ENCODE data around the gene TLE2. TPM values are rescaled to one million over a fixed set of nuclear protein-coding genes. Genes with fewer than 3 reads are reported as not detected.
A peak's percentile ranks its signal among the peaks of the same experiment; 100 is the strongest.

TLE2 gene
- total and polyA plus RNA-seq, 10 donors = 12.0 to 88.0 (median 40.0) TPM

DNA sequence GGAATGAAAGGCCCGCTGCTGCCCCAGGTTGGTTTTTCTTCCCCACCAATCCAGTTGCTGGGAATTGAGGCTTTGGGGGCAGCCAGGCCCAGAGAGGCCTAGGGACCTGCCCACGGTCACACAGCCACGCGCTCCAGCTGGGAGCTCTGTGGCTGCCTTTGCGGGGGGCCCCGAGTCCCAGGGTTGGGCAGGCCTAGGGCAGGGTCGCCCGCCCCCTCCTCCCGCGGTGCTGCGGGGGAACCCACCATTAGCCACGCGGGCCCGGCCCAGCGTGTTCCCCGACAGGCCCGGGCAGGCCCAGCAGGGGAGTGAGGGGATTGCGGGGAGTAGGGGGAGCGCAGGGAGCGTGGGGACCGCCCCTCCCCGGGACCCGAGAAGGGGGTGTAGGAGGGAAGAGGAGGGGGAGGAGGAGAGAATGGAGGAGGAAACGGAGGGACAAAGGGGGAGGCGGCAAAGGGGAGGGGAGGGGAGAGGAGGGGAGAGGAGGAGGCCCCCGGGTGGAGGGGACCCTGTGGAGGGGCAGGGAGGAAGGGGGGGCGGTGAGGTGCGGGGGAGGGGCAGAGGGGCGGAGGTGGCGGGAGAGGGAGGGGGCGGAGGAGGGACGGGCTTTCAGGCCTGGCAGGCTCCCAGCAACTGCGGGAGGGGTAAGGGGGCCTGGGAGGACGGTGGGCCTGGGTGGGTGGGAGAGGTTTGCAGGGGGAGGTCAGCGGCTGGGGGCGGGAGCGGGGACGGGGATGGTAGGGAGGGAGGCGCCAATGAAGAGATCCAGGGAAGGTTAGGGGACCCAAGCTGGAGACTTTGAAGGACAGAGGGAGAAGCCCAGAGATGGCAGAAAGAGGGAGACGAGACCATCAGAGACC, 12.9 kb upstream of the TLE2 start:
- H3K4me3 ChIP-seq = no peak overlapping the region
- peaks cover 0 to 42% (median 12%) of the 10 kb centered on the region in 6 donors for H3K4me1 ChIP-seq
- no peak for TF ChIP-seq POLR2A (IDR thresholded peaks at IDR 0.05)
- TF ChIP-seq POLR2AphosphoS5 (IDR thresholded peaks at IDR 0.05) = no peak
- TF ChIP-seq, protein P1, sequence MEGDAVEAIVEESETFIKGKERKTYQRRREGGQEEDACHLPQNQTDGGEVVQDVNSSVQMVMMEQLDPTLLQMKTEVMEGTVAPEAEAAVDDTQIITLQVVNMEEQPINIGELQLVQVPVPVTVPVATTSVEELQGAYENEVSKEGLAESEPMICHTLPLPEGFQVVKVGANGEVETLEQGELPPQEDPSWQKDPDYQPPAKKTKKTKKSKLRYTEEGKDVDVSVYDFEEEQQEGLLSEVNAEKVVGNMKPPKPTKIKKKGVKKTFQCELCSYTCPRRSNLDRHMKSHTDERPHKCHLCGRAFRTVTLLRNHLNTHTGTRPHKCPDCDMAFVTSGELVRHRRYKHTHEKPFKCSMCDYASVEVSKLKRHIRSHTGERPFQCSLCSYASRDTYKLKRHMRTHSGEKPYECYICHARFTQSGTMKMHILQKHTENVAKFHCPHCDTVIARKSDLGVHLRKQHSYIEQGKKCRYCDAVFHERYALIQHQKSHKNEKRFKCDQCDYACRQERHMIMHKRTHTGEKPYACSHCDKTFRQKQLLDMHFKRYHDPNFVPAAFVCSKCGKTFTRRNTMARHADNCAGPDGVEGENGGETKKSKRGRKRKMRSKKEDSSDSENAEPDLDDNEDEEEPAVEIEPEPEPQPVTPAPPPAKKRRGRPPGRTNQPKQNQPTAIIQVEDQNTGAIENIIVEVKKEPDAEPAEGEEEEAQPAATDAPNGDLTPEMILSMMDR (IDR thresholded peaks at IDR 0.05 in 8 of 11, conservative IDR thresholded peaks at IDR 0.05 in 3 of 11) = no peak
- 17 to 26% (median 22%) methylated on average over 18 to 39 of the region's 40 CpGs for WGBS, 5 donors
- no peak for DNase-seq
- no peaks in the 10 kb centered on the region for H3K36me3 ChIP-seq
- H3K27me3 ChIP-seq (replicated peaks in 1 of 7) = peaks cover 0 to 29% (median 4%) of the 10 kb centered on the region in 7 donors
- intact Hi-C loops (cut with DNase I; ENCODE audit: low total_unique reads) = no loop called here
- no peaks in the 10 kb centered on the region for H3K9me3 ChIP-seq
- peak overlapping the region in 6 of 8 donors; percentile 48 to 70 (median 54) for H3K27ac ChIP-seq

DNA sequence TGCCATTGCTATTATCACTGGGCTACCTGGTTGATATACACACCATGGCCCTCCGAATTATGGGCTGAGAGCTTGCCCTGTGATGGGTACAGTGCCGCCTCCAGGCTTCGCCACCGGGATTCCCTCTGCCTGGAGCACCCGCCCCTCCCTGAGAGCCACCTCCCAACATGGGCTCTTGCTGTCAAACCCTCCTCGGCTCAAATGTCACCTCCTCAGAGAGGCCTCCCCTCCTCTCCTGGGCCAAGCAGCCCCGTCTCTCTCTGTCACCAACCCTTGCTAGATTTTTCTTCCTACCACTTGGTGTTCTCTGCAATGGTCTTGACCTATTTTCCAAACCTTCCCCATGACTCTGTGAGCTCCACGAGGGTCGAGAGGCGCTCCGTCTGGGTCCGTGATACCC, 12.2 kb upstream of the TLE2 start:
- intact Hi-C loops (cut with DNase I; ENCODE audit: low total_unique reads) = no loop called here
- no peaks in the 10 kb centered on the region for H3K9me3 ChIP-seq
- H3K27ac ChIP-seq = peak overlapping the region in 5 of 8 donors; percentile 31 to 70 (median 53)
- DNase-seq = no peak
- no peak for TF ChIP-seq POLR2AphosphoS5 (IDR thresholded peaks at IDR 0.05)
- TF ChIP-seq POLR2A (IDR thresholded peaks at IDR 0.05) = no peak
- TF ChIP-seq, protein P1 (IDR thresholded peaks at IDR 0.05 in 8 of 11, conservative IDR thresholded peaks at IDR 0.05 in 3 of 11) = no peak
- H3K4me3 ChIP-seq = no peak overlapping the region
- 73 to 88% (median 79%) methylated on average over 12 of the region's 12 CpGs for WGBS, 5 donors
- H3K36me3 ChIP-seq = no peaks in the 10 kb centered on the region
- peaks cover 0 to 25% (median 4%) of the 10 kb centered on the region in 7 donors for H3K27me3 ChIP-seq (replicated peaks in 1 of 7)
- peaks cover 3 to 44% (median 17%) of the 10 kb centered on the region in 6 donors for H3K4me1 ChIP-seq

DNA sequence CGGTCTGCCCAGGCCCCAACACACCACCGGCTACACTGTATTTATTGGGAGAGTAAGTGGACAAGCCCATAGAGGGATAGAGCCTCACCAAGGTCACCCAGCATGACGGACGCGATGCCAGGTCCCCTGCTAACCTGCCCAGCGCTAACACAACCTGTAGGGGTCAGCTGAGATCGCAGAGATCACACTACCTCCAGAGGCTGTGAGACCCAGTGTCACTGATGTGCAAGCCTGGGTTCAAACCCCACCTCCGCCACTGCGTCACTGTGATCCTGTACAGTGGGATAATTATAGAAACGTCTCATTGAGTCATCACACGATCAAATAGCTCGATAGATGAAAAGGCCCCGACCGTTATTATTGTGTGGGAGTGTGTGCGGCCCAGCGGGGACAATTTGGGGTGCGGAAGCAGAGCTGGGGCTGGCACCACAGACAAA, 10.6 kb upstream of the TLE2 start:
- Histone ChIP-seq H3K27me3 (replicated peaks in 1 of 7) (peaks cover 0 to 21% (median 4%) of the 10 kb centered on the region in 7 donors), H3K4me3 (no peak overlapping the region), H3K9me3 (no peaks in the 10 kb centered on the region), H3K27ac (no peak overlapping the region), H3K4me1 (peaks cover 7 to 57% (median 26%) of the 10 kb centered on the region in 6 donors), H3K36me3 (no peaks in the 10 kb centered on the region)
- DNase-seq = no peak
- intact Hi-C loops (cut with DNase I; ENCODE audit: low total_unique reads) = loop anchor here (10.0 kb wide), 1 partner anchor 65 kb away; the partner anchor contains the start of gene TLE6
- no peak for TF ChIP-seq POLR2A (IDR thresholded peaks at IDR 0.05)
- TF ChIP-seq, protein P1 (IDR thresholded peaks at IDR 0.05 in 8 of 11, conservative IDR thresholded peaks at IDR 0.05 in 3 of 11) = no peak
- TF ChIP-seq POLR2AphosphoS5 (IDR thresholded peaks at IDR 0.05) = no peak
- 77 to 84% (median 80%) methylated on average over 14 to 17 of the region's 17 CpGs for WGBS, 5 donors

- Histone ChIP-seq H3K4me3 (no peak overlapping the region), H3K27me3 (replicated peaks in 1 of 7) (peaks cover 0 to 21% (median 4%) of the 10 kb centered on the region in 7 donors), H3K27ac (no peak overlapping the region), H3K9me3 (no peaks in the 10 kb centered on the region), H3K36me3 (no peaks in the 10 kb centered on the region), H3K4me1 (peaks cover 10 to 62% (median 30%) of the 10 kb centered on the region in 6 donors)
- intact Hi-C loops (cut with DNase I; ENCODE audit: low total_unique reads) = loop anchor here (10.0 kb wide), 1 partner anchor 64 kb away; the partner anchor contains the start of gene TLE6
- no peak for TF ChIP-seq POLR2AphosphoS5 (IDR thresholded peaks at IDR 0.05)
- TF ChIP-seq POLR2A (IDR thresholded peaks at IDR 0.05) = no peak
- TF ChIP-seq, protein P1 (IDR thresholded peaks at IDR 0.05 in 8 of 11, conservative IDR thresholded peaks at IDR 0.05 in 3 of 11) = no peak
- WGBS, 5 donors = 74 to 84% (median 76%) methylated on average over 5 of the region's 5 CpGs
- no peak for DNase-seq
Measured at GRCh38 chr19:3039125-3039524, 10.0 kb upstream of the TLE2 start.

Measured in spleen (tissue), 11 donors.